Mesenchymal stem cell (in vitro differentiated cells and primary cell): ENCODE results near the gene EEFSEC.
A peak's percentile ranks its signal among the peaks of the same experiment; 100 is the strongest.

Experiments used
- DNase-seq: peaks from one replicate; pipeline ENCODE4 v3.0.0-alpha.2; 2013
- H2AFZ ChIP-seq: one replicate; pipeline ENCODE4 v1.6.1; 2013; ENCODE audit warnings: low read depth, mild to moderate bottlenecking, control low read depth, inconsistent platforms, low read length, moderate library complexity
- H2AK5ac ChIP-seq: 2 replicates; pipeline ENCODE4 v1.6.1; 2013; ENCODE audit warnings: low read length, moderate library complexity, mild to moderate bottlenecking, inconsistent platforms; ENCODE audit not compliant: severe bottlenecking
- H2BK120ac ChIP-seq: one replicate; pipeline ENCODE4 v1.6.1; 2013; ENCODE audit warnings: low read depth, mild to moderate bottlenecking, inconsistent platforms, low read length, moderate library complexity
- H2BK12ac ChIP-seq, 2 experiments: one replicate each; pipeline ENCODE4 v1.6.1; 2013; ENCODE audit warnings: inconsistent platforms in 2 of 2, low read length in 2 of 2, mild to moderate bottlenecking in 2 of 2, moderate library complexity in 2 of 2, control low read depth in 1 of 2
- H2BK15ac ChIP-seq: one replicate; pipeline ENCODE4 v1.6.1; 2013; ENCODE audit warnings: mild to moderate bottlenecking, low read depth, inconsistent platforms; ENCODE audit not compliant: poor library complexity, severe bottlenecking
- H2BK5ac ChIP-seq: 2 replicates; pipeline ENCODE4 v1.6.1; 2013; ENCODE audit warnings: low read depth, mild to moderate bottlenecking, low read length, control low read depth, inconsistent platforms; ENCODE audit not compliant: poor library complexity, severe bottlenecking
- H3K14ac ChIP-seq, 2 experiments: one replicate each; pipeline ENCODE4 v1.6.1; 2013; ENCODE audit warnings: inconsistent platforms in 2 of 2, low read length in 2 of 2, control low read depth in 1 of 2, mild to moderate bottlenecking in 1 of 2, moderate library complexity in 1 of 2
- H3K18ac ChIP-seq, 2 experiments: one replicate each; pipeline ENCODE4 v1.6.1; 2013; ENCODE audit warnings: inconsistent platforms in 2 of 2, low read length in 2 of 2, control low read depth in 1 of 2, low read depth in 1 of 2, mild to moderate bottlenecking in 1 of 2
- H3K23ac ChIP-seq, 2 experiments: one replicate each; pipeline ENCODE4 v1.6.1; 2013; ENCODE audit warnings: inconsistent platforms in 2 of 2, low read length in 2 of 2, mild to moderate bottlenecking in 2 of 2, moderate library complexity in 2 of 2, control low read depth in 1 of 2
- H3K27ac ChIP-seq: 2 replicates; pipeline ENCODE4 v1.5.1; 2013; ENCODE audit warnings: mild to moderate bottlenecking, moderate library complexity, low read length, control low read depth, inconsistent platforms; ENCODE audit not compliant: poor library complexity, severe bottlenecking
- H3K27me3 ChIP-seq, 2 experiments: 2 replicates each; pipeline versions ENCODE4 v1.6.1 to v1.7.0; 2013; ENCODE audit warnings: low read length in 2 of 2, mild to moderate bottlenecking in 2 of 2, moderate library complexity in 2 of 2, control low read depth in 1 of 2, inconsistent platforms in 1 of 2; ENCODE audit not compliant: control insufficient read depth in 1 of 2, insufficient read depth in 1 of 2
- H3K36me3 ChIP-seq, 2 experiments: 2 replicates each; pipeline versions ENCODE4 v1.6.1 to v1.7.0; 2013; ENCODE audit warnings: low read length in 2 of 2, control low read depth in 1 of 2, inconsistent platforms in 1 of 2, low read depth in 1 of 2, mild to moderate bottlenecking in 1 of 2; ENCODE audit not compliant: insufficient read depth in 2 of 2, control insufficient read depth in 1 of 2
- H3K4ac ChIP-seq, 2 experiments: one replicate each; pipeline ENCODE4 v1.6.1; 2013; ENCODE audit warnings: inconsistent platforms in 2 of 2, low read length in 2 of 2, mild to moderate bottlenecking in 2 of 2, moderate library complexity in 2 of 2, control low read depth in 1 of 2, low read depth in 1 of 2
- H3K4me1 ChIP-seq: 2 replicates; pipeline ENCODE4 v1.6.1; 2013; ENCODE audit warnings: low read depth, low read length, control low read depth; ENCODE audit not compliant: control insufficient read depth, insufficient read depth
- H3K4me2 ChIP-seq: 2 replicates; pipeline ENCODE4 v1.6.1; 2013; ENCODE audit warnings: low read length, mild to moderate bottlenecking, inconsistent platforms; ENCODE audit not compliant: poor library complexity, severe bottlenecking
- H3K4me3 ChIP-seq, 2 experiments: 2 replicates each; pipeline versions ENCODE4 v1.5.1 to v1.7.0; 2013; ENCODE audit warnings: low read length in 2 of 2, mild to moderate bottlenecking in 2 of 2, control low read depth in 1 of 2, low read depth in 1 of 2; ENCODE audit not compliant: insufficient read depth in 1 of 2
- H3K79me1 ChIP-seq: replicated peaks from 2 replicates; pipeline ENCODE4 v1.6.1; 2013; ENCODE audit warnings: mild to moderate bottlenecking, control low read depth, low read length, inconsistent platforms; ENCODE audit not compliant: poor library complexity, severe bottlenecking
- H3K9ac ChIP-seq: 2 replicates; pipeline ENCODE4 v1.7.0; 2013; ENCODE audit warnings: mild to moderate bottlenecking, low read length, moderate library complexity
- H3K9me3 ChIP-seq: 2 replicates; pipeline ENCODE4 v1.7.0; 2013; ENCODE audit warnings: mild to moderate bottlenecking, low read length; ENCODE audit not compliant: control insufficient read depth
- H4K8ac ChIP-seq: one replicate; pipeline ENCODE4 v1.6.1; 2013; ENCODE audit warnings: inconsistent platforms, mild to moderate bottlenecking, low read length, moderate library complexity
- H4K91ac ChIP-seq: one replicate; pipeline ENCODE4 v1.6.1; 2013; ENCODE audit warnings: mild to moderate bottlenecking, low read length, inconsistent platforms
- WGBS: methylation state at CpG from one replicate; pipeline ENCODE4 v1.1.7; 2013; ENCODE audit warnings: mixed read lengths; 5-methylcytosine and 5-hydroxymethylcytosine counted together

Gene EEFSEC

GRCh38 chr3:128195369-128195768 lies 42.1 kb downstream of the EEFSEC start:
- no peak overlapping the region for H3K4me3 ChIP-seq
- no peak overlapping the region for H4K91ac ChIP-seq
- no peaks in the 10 kb centered on the region for H3K36me3 ChIP-seq
- H2BK120ac ChIP-seq = no peak overlapping the region
- peaks cover 2% of the 10 kb centered on the region for H3K79me1 ChIP-seq
- no peaks in the 10 kb centered on the region for H3K9me3 ChIP-seq
- 79% methylated on average over 5 of the region's 5 CpGs for whole genome bisulfite sequencing
- H3K27ac ChIP-seq = no peak overlapping the region
- no peak overlapping the region for H3K14ac ChIP-seq
- no peak overlapping the region for H3K4me2 ChIP-seq
- H2AFZ ChIP-seq = no peak overlapping the region
- H3K18ac ChIP-seq = no peak overlapping the region
- H2AK5ac ChIP-seq = no peak overlapping the region
- H4K8ac ChIP-seq = no peak overlapping the region
- H3K27me3 ChIP-seq = no peaks in the 10 kb centered on the region
- H2BK12ac ChIP-seq = no peak overlapping the region
- no peak overlapping the region for H3K4ac ChIP-seq
- no peaks in the 10 kb centered on the region for H3K4me1 ChIP-seq
- H3K23ac ChIP-seq = no peak overlapping the region
- no peak overlapping the region for H2BK5ac ChIP-seq
- no peak overlapping the region for H3K9ac ChIP-seq
- no peak for DNase-seq
- H2BK15ac ChIP-seq = no peak overlapping the region

DNA sequence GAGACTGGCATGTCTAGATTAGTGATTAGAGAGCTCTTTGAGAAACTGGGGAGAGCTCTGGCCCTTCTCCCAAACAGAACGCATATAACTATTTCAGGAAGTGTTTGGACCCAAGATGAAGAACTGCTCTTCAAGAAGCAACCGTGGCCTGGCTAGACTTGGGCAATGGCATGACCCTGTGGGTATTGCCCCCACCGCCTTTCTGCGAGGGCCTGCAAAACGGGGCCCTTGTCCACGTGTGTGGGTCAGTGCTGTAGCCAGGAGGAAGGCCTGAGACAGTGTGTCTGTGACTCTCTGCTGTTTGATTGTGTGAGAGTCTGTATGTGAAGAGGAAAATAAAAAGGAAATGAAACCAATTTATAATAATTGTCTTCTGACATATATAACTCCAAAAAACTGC lies 42.5 kb downstream of the EEFSEC start:
- no peak overlapping the region for H2AK5ac ChIP-seq
- no peaks in the 10 kb centered on the region for H3K4me1 ChIP-seq
- H3K23ac ChIP-seq = no peak overlapping the region
- no peak overlapping the region for H3K27ac ChIP-seq
- no peak overlapping the region for H2BK120ac ChIP-seq
- H2BK5ac ChIP-seq = no peak overlapping the region
- H3K18ac ChIP-seq = no peak overlapping the region
- no peak overlapping the region for H3K9ac ChIP-seq
- H4K8ac ChIP-seq = no peak overlapping the region
- H3K79me1 ChIP-seq = peaks cover 2% of the 10 kb centered on the region
- H2BK15ac ChIP-seq = no peak overlapping the region
- no peak overlapping the region for H3K4me3 ChIP-seq
- peak overlapping the region in 1 of 2 experiments; percentile 49 for H2BK12ac ChIP-seq
- no peak for DNase-seq
- H3K4me2 ChIP-seq = no peak overlapping the region
- no peaks in the 10 kb centered on the region for H3K36me3 ChIP-seq
- H3K4ac ChIP-seq = no peak overlapping the region
- WGBS = 91% methylated on average over 6 of the region's 6 CpGs
- no peak overlapping the region for H3K14ac ChIP-seq
- H3K9me3 ChIP-seq = no peaks in the 10 kb centered on the region
- H3K27me3 ChIP-seq = no peaks in the 10 kb centered on the region
- no peak overlapping the region for H4K91ac ChIP-seq
- H2AFZ ChIP-seq = no peak overlapping the region

GRCh38 chr3:128196647-128197046 lies 43.4 kb downstream of the EEFSEC start:
- H3K18ac ChIP-seq = no peak overlapping the region
- no peaks in the 10 kb centered on the region for H3K9me3 ChIP-seq
- no peak overlapping the region for H3K14ac ChIP-seq
- DNase-seq = no peak
- no peak overlapping the region for H3K4me2 ChIP-seq
- no peak overlapping the region for H2AK5ac ChIP-seq
- no peak overlapping the region for H3K9ac ChIP-seq
- peaks cover 2% of the 10 kb centered on the region for H3K79me1 ChIP-seq
- no peaks in the 10 kb centered on the region for H3K36me3 ChIP-seq
- H3K27ac ChIP-seq = no peak overlapping the region
- no peak overlapping the region for H2BK12ac ChIP-seq
- H3K4me3 ChIP-seq = no peak overlapping the region
- no peak overlapping the region for H3K23ac ChIP-seq
- H2BK5ac ChIP-seq = no peak overlapping the region
- H3K4me1 ChIP-seq = no peaks in the 10 kb centered on the region
- no peak overlapping the region for H2BK120ac ChIP-seq
- no peaks in the 10 kb centered on the region for H3K27me3 ChIP-seq
- no peak overlapping the region for H4K8ac ChIP-seq
- no peak overlapping the region for H2BK15ac ChIP-seq
- 91% methylated on average over 2 of the region's 4 CpGs for WGBS
- H4K91ac ChIP-seq = no peak overlapping the region
- no peak overlapping the region for H2AFZ ChIP-seq
- no peak overlapping the region for H3K4ac ChIP-seq

GRCh38 chr3:128197855-128198254 lies 44.6 kb downstream of the EEFSEC start:
- H3K4ac ChIP-seq = no peak overlapping the region
- H3K14ac ChIP-seq = no peak overlapping the region
- H2AFZ ChIP-seq = no peak overlapping the region
- no peaks in the 10 kb centered on the region for H3K9me3 ChIP-seq
- H4K91ac ChIP-seq = no peak overlapping the region
- H2BK120ac ChIP-seq = no peak overlapping the region
- H2BK5ac ChIP-seq = no peak overlapping the region
- H3K4me2 ChIP-seq = no peak overlapping the region
- no peak overlapping the region for H3K18ac ChIP-seq
- WGBS = 89% methylated on average over 6 of the region's 7 CpGs
- H3K27ac ChIP-seq = no peak overlapping the region
- no peak for DNase-seq
- peaks cover 2% of the 10 kb centered on the region for H3K79me1 ChIP-seq
- no peak overlapping the region for H4K8ac ChIP-seq
- no peak overlapping the region for H2BK15ac ChIP-seq
- H3K9ac ChIP-seq = no peak overlapping the region
- H2BK12ac ChIP-seq = no peak overlapping the region
- H2AK5ac ChIP-seq = no peak overlapping the region
- H3K36me3 ChIP-seq = no peaks in the 10 kb centered on the region
- H3K27me3 ChIP-seq = no peaks in the 10 kb centered on the region
- H3K4me1 ChIP-seq = no peaks in the 10 kb centered on the region
- no peak overlapping the region for H3K4me3 ChIP-seq
- H3K23ac ChIP-seq = no peak overlapping the region
